Measurements from ENCODE around the gene PTPRK.

Gene PTPRK

DNA sequence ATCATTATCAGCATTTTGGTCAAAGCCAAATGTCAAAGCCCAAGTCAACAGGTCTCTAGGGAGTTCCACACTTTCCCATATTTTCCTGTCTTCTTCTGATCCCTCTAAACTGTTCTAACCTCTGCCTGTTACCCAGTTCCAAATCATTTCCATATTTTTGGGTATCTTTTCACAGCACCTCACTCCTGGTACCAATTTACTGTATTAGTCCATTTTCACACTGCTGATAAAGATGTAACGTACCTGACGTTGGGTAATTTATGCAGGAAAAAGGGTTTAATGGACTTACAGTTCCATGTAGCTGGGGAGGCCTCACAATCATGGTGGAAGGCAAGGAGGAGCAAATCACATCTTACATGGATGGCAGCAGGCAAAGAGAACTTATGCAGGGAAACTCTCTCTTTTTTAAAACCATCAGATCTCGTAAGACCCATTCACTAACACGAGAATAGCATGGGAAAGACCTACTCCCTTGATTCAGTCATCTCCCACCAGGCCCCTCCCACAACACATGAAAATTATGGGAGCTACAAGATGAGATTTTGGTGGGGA, 143.4 kb downstream of the PTPRK start:
- WGBS, 2 experiments = 95 to 100% methylated on average over 3 to 4 of the region's 4 CpGs
- no peaks in the 10 kb centered on the region for H3K27me3 ChIP-seq (ENCODE audit: control insufficient read depth, insufficient read depth, low read length, poor library complexity, severe bottlenecking)
- H3K4me3 ChIP-seq (ENCODE audit: insufficient read depth, low read depth, low read length) = no peak overlapping the region
- no peaks in the 10 kb centered on the region for H3K36me3 ChIP-seq (ENCODE audit: control insufficient read depth, insufficient read depth, low read length)
- no peaks in the 10 kb centered on the region for H3K9me3 ChIP-seq (ENCODE audit: control insufficient read depth, low read length)
- H3K4me1 ChIP-seq (ENCODE audit: control insufficient read depth, insufficient read depth, low read length) = no peaks in the 10 kb centered on the region
- no peak overlapping the region for H3K27ac ChIP-seq (ENCODE audit: insufficient read depth, low read depth, low read length, poor library complexity, severe bottlenecking)

DNA sequence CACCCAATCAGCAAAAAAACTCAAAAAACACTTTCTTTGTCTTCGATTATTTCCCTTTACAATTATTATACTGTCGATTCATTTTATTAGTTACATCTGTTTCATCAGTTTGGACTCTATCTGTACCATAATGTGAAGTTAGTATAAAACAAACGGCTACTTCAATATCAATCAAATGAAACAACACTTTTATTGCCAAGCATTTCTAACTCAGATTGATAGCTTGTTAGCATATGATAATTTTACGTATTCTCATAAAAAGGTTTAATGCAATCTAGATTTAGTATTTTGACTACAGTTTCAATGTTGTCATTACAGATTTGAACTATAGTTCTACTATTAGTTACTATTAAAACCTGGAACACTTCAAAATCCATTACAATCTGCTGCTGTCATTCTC, 149.3 kb downstream of the PTPRK start:
- H3K4me1 ChIP-seq (ENCODE audit: control insufficient read depth, insufficient read depth, low read length) = no peaks in the 10 kb centered on the region
- H3K4me3 ChIP-seq (ENCODE audit: insufficient read depth, low read depth, low read length) = no peak overlapping the region
- WGBS, 2 experiments = 96 to 100% methylated on average over 2 to 4 of the region's 4 CpGs
- H3K27ac ChIP-seq (ENCODE audit: insufficient read depth, low read depth, low read length, poor library complexity, severe bottlenecking) = no peak overlapping the region
- no peaks in the 10 kb centered on the region for H3K27me3 ChIP-seq (ENCODE audit: control insufficient read depth, insufficient read depth, low read length, poor library complexity, severe bottlenecking)
- no peaks in the 10 kb centered on the region for H3K9me3 ChIP-seq (ENCODE audit: control insufficient read depth, low read length)
- no peaks in the 10 kb centered on the region for H3K36me3 ChIP-seq (ENCODE audit: control insufficient read depth, insufficient read depth, low read length)

DNA sequence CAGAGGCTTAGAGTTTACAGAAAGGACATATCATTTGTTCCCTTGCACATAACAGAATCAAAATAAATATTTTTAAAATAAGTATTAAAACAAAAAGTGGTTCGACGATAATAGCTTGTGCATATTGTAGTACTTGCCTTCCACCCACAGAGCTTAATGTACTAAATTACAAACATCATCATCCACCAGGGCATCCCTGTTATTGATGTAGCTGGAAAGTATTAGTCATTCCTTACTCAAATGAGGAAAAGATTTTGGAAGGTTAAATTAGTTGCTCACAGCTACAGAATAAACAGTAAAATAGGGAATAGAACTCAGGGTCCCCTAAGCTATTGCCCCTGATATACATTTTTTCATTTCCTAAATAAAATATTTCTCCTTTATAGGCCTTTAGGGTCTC, 150.3 kb downstream of the PTPRK start:
- Histone ChIP-seq H3K27me3 (ENCODE audit: control insufficient read depth, insufficient read depth, low read length, poor library complexity, severe bottlenecking) (no peaks in the 10 kb centered on the region), H3K9me3 (ENCODE audit: control insufficient read depth, low read length) (no peaks in the 10 kb centered on the region), H3K4me1 (ENCODE audit: control insufficient read depth, insufficient read depth, low read length) (no peaks in the 10 kb centered on the region), H3K27ac (ENCODE audit: insufficient read depth, low read depth, low read length, poor library complexity, severe bottlenecking) (no peak overlapping the region), H3K36me3 (ENCODE audit: control insufficient read depth, insufficient read depth, low read length) (no peaks in the 10 kb centered on the region), H3K4me3 (ENCODE audit: insufficient read depth, low read depth, low read length) (no peak overlapping the region)
- no CpG with 5 or more reads among the region's 2 CpGs for WGBS, 2 experiments

DNA sequence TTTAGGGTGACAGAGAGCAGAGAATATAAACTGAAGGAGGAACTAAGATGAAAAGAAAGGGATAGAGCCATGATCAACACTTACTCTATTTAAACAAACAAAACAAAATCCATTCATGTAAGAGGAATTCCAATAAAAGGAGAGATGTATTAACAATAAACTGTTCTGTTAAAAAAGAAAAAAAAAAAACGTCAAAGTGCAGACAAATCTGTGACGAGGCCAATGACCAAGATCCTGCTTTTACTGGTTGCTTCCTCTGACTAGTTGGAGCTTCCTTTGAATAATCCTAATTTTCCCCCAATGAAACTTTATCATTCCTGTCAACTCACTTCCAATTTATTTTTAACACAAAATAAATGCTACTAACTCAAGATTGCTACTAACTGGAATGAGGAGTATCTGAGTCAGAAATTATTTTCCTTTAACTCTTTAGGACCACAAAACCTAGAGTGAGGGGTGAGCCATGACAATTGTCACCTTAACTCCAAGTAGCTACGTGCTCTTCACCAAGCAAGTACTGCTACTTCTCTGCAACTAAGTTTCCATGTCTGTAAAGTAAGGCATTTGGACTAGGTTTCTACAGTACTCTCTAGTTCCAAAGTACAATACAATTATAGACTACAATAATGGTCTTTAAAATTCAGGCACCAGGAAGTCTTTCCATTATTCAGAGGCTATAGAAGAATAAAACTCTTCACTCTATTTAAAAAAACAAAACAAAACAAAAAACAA, 152.0 kb downstream of the PTPRK start:
- Histone ChIP-seq H3K4me3 (ENCODE audit: insufficient read depth, low read depth, low read length) (no peak overlapping the region), H3K27me3 (ENCODE audit: control insufficient read depth, insufficient read depth, low read length, poor library complexity, severe bottlenecking) (no peaks in the 10 kb centered on the region), H3K4me1 (ENCODE audit: control insufficient read depth, insufficient read depth, low read length) (no peaks in the 10 kb centered on the region), H3K27ac (ENCODE audit: insufficient read depth, low read depth, low read length, poor library complexity, severe bottlenecking) (no peak overlapping the region), H3K9me3 (ENCODE audit: control insufficient read depth, low read length) (no peaks in the 10 kb centered on the region), H3K36me3 (ENCODE audit: control insufficient read depth, insufficient read depth, low read length) (no peaks in the 10 kb centered on the region)
- WGBS, 2 experiments = 95 to 98% methylated on average over 3 of the region's 3 CpGs

DNA sequence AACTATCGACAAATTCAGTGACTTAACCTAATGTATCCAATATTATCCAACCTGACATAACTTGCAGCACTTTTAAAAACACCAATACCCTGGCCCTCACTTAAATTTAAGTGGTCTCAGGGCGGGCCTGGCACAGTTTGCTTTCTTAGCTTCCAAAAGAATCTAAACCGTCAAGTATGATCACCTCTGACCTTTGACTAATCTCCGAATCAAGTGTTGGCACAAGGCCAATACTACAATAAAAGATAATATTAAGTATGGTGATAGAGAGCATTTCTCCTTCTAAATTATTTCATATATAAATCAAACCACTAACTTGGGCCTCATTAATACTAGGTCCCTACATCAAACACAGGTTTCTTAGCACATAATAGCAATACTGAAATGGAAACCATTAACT, 153.0 kb downstream of the PTPRK start:
- 94 to 97% methylated on average over 3 of the region's 4 CpGs for WGBS, 2 experiments
- Histone ChIP-seq H3K27me3 (ENCODE audit: control insufficient read depth, insufficient read depth, low read length, poor library complexity, severe bottlenecking) (no peaks in the 10 kb centered on the region), H3K4me3 (ENCODE audit: insufficient read depth, low read depth, low read length) (no peak overlapping the region), H3K36me3 (ENCODE audit: control insufficient read depth, insufficient read depth, low read length) (no peaks in the 10 kb centered on the region), H3K27ac (ENCODE audit: insufficient read depth, low read depth, low read length, poor library complexity, severe bottlenecking) (no peak overlapping the region), H3K4me1 (ENCODE audit: control insufficient read depth, insufficient read depth, low read length) (no peaks in the 10 kb centered on the region), H3K9me3 (ENCODE audit: control insufficient read depth, low read length) (no peaks in the 10 kb centered on the region)

DNA sequence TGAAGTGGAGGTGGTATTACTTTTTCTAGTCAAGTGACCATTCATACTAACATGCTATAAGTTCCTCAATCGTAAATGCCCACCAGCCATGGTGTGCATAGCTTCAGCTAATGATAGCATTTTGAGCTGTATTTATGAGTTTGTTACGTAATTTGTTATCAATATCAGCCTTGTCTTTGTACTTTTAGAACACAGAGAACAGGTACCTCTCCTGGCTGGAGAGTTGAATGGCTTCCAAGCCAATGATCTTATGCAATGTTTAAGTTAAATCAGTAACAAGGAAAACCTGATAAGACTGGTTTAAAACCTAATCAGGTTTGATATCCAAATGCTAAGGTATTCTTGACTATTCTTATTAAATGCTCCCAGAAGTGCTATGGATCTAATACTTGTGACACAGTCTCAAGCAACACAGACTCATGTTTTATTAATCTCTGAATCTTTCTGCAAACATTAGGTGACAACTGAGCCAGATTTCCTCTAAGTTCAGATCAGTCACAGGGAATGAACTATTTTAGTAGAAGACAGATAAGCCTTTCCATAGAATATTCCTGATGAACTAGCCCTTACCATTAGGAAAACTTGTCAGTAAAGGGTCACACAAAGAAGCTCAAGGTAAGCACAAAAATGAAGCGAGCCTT, 154.8 kb downstream of the PTPRK start:
- H3K27me3 ChIP-seq (ENCODE audit: control insufficient read depth, insufficient read depth, low read length, poor library complexity, severe bottlenecking) = no peaks in the 10 kb centered on the region
- H3K9me3 ChIP-seq (ENCODE audit: control insufficient read depth, low read length) = no peaks in the 10 kb centered on the region
- H3K4me1 ChIP-seq (ENCODE audit: control insufficient read depth, insufficient read depth, low read length) = no peaks in the 10 kb centered on the region
- H3K4me3 ChIP-seq (ENCODE audit: insufficient read depth, low read depth, low read length) = no peak overlapping the region
- H3K36me3 ChIP-seq (ENCODE audit: control insufficient read depth, insufficient read depth, low read length) = no peaks in the 10 kb centered on the region
- H3K27ac ChIP-seq (ENCODE audit: insufficient read depth, low read depth, low read length, poor library complexity, severe bottlenecking) = no peak overlapping the region
- WGBS, 2 experiments = 92 to 100% methylated on average over 2 to 3 of the region's 3 CpGs

DNA sequence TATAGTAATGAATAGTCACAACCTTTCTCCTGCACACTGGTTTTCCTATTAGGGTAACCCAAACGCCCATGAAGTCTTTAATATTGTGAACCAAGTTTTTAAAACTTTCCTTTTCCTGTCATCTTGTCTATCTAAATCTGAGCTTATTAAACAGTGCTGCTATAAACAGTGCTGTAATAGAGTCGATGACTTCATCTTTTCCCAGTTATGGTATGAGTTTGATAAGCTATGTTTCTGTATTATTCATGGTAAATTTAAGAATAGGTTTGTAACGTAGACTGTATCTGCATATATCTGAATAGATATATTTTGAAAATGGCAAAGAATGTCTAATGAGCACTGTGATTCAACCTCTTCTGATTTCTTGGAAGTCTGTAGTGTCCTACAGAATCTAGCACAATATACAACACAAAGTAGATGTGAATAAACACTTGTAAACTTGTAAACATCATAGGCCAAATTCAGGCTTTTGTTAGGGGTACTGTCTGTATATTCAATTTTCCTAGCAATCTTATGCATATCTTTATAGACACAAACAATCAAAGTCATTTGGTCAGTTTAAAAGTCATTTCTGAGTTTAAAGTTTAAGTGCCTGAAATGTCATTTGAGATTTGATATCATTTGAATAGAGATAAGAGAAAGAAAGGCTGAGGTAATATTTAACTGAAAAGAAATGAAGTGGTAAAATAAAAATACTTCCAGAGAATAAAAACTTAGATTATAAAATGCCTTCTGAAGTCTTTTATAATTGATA, 155.5 kb downstream of the PTPRK start:
- Histone ChIP-seq H3K27me3 (ENCODE audit: control insufficient read depth, insufficient read depth, low read length, poor library complexity, severe bottlenecking) (no peaks in the 10 kb centered on the region), H3K4me1 (ENCODE audit: control insufficient read depth, insufficient read depth, low read length) (no peaks in the 10 kb centered on the region), H3K36me3 (ENCODE audit: control insufficient read depth, insufficient read depth, low read length) (no peaks in the 10 kb centered on the region), H3K4me3 (ENCODE audit: insufficient read depth, low read depth, low read length) (no peak overlapping the region), H3K27ac (ENCODE audit: insufficient read depth, low read depth, low read length, poor library complexity, severe bottlenecking) (no peak overlapping the region), H3K9me3 (ENCODE audit: control insufficient read depth, low read length) (no peaks in the 10 kb centered on the region)
- WGBS, 2 experiments = 93 to 96% methylated on average over 3 of the region's 3 CpGs

DNA sequence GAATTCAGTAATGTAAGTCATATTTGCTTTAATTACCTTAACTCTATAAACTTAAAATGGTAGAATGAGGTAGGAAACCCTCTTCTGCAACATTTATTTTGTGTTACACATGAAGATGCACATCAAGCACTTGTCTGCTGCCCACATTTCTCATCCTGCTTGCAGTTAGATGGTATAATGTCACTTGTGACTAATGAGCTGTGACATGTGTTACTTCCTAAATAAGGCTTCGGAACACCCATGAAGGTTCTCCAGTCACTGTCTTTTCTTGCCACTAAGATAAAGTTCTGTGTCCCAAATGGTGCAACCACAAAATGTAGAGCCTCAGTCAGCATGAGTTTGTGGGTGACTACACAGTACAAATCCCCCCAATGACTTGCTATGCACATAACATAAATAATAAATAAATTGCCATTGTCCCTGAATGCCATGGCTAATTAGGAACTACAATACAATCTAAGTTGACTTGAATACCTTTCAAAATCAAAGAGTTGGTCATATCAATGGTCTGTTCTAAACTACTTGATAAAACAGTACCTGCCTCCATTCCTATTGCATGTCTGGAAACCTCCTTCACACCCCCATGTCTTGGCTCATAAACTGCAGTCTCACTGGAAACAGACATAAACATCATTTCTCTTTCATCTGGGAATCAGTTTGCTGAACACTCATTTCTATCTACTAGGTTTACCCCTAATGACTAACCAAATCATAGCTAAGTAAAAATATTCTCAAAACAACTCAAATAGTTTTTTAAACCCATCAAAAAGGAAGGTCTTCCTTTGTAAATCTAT, 157.2 kb downstream of the PTPRK start:
- Histone ChIP-seq H3K27me3 (ENCODE audit: control insufficient read depth, insufficient read depth, low read length, poor library complexity, severe bottlenecking) (no peaks in the 10 kb centered on the region), H3K4me1 (ENCODE audit: control insufficient read depth, insufficient read depth, low read length) (no peaks in the 10 kb centered on the region), H3K36me3 (ENCODE audit: control insufficient read depth, insufficient read depth, low read length) (no peaks in the 10 kb centered on the region), H3K4me3 (ENCODE audit: insufficient read depth, low read depth, low read length) (no peak overlapping the region), H3K9me3 (ENCODE audit: control insufficient read depth, low read length) (no peaks in the 10 kb centered on the region), H3K27ac (ENCODE audit: insufficient read depth, low read depth, low read length, poor library complexity, severe bottlenecking) (no peak overlapping the region)
- 95% methylated on average over 1 of the region's 1 CpG for WGBS, 2 experiments

DNA sequence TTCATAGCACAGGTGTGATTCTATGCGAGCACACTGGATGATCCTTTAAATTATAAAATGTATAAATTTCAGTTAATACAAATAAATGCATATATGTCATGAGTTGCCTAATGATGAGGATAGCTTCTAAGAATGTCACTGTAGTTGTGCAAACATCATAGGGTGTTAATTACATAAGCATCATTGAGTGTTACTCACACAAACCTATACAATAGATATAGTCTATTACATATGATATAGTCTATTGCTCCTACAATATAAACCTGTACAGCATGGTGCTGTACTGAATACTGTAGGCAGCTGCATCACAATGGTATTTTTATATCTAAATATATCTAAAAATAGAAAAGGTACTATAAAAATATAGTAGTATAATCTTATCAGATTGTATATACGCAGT, 159.0 kb downstream of the PTPRK start:
- H3K36me3 ChIP-seq (ENCODE audit: control insufficient read depth, insufficient read depth, low read length) = no peaks in the 10 kb centered on the region
- H3K4me1 ChIP-seq (ENCODE audit: control insufficient read depth, insufficient read depth, low read length) = no peaks in the 10 kb centered on the region
- no peak overlapping the region for H3K4me3 ChIP-seq (ENCODE audit: insufficient read depth, low read depth, low read length)
- H3K9me3 ChIP-seq (ENCODE audit: control insufficient read depth, low read length) = no peaks in the 10 kb centered on the region
- WGBS, 2 experiments = no CpG with 5 or more reads among the region's 2 CpGs
- H3K27me3 ChIP-seq (ENCODE audit: control insufficient read depth, insufficient read depth, low read length, poor library complexity, severe bottlenecking) = no peaks in the 10 kb centered on the region
- no peak overlapping the region for H3K27ac ChIP-seq (ENCODE audit: insufficient read depth, low read depth, low read length, poor library complexity, severe bottlenecking)
